ENCODE data around the gene SPR. TPM values are rescaled to one million over a fixed set of nuclear protein-coding genes. Genes with fewer than 3 reads are reported as not detected.

The SPR gene
- total and polyA plus RNA-seq, 2 donors (not counting 1 experiment from before 2014, with no cell fraction given) = not detected

DNA sequence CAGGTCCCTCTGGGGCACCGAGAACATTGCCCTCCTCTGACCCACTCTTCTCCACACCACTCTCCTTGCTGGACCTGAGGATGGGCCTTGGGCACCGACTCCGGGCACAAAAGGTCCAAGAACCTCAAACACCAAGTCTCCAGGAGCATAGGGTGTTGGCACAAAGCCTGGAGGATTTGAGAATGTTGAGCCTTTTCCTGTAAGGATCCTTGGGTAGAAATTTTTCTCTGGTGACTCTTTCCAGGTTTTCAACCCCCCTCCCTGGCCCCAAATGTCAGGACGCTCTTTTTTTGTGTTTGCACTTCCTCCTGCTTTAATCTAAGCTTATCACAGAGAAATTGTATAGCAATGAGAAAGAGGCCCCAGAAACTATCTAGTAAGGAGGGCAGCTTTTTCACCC, 9.2 kb downstream of the SPR start:
- ChIA-PET POLR2A (no interaction called here), CTCF (interaction anchor here (0.6 to 1.1 kb wide), 3 partner anchors 11 to 267 kb away, joined by 3 to 4 read pairs (median 4); no protein-coding TSS in a partner anchor)
- no peak overlapping the region for H3K27ac ChIP-seq (ENCODE audit: low read length in 2 of 2)
- no peaks in the 10 kb centered on the region for H3K4me1 ChIP-seq (ENCODE audit: control insufficient read depth in 2 of 2, insufficient read depth in 2 of 2, low read length in 2 of 2)
- intact Hi-C loops (cut with micrococcal nuclease) = no loop called here
- H3K27me3 ChIP-seq (replicated peaks in 1 of 4; ENCODE audit: control extremely low read depth in 1 of 4, control insufficient read depth in 3 of 4, insufficient read depth in 4 of 4, low read length in 3 of 4) = peaks cover 0 to 62% (median 13%) of the 10 kb centered on the region in 4 experiments
- DNase-seq = no peak
- no peak for TF ChIP-seq EZH2 (IDR thresholded peaks at IDR 0.05; ENCODE audit: borderline replicate concordance, insufficient read depth, low read depth, low read length, poor library complexity, severe bottlenecking)
- TF ChIP-seq, protein P1, sequence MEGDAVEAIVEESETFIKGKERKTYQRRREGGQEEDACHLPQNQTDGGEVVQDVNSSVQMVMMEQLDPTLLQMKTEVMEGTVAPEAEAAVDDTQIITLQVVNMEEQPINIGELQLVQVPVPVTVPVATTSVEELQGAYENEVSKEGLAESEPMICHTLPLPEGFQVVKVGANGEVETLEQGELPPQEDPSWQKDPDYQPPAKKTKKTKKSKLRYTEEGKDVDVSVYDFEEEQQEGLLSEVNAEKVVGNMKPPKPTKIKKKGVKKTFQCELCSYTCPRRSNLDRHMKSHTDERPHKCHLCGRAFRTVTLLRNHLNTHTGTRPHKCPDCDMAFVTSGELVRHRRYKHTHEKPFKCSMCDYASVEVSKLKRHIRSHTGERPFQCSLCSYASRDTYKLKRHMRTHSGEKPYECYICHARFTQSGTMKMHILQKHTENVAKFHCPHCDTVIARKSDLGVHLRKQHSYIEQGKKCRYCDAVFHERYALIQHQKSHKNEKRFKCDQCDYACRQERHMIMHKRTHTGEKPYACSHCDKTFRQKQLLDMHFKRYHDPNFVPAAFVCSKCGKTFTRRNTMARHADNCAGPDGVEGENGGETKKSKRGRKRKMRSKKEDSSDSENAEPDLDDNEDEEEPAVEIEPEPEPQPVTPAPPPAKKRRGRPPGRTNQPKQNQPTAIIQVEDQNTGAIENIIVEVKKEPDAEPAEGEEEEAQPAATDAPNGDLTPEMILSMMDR (IDR thresholded peaks at IDR 0.05) = no peak
- WGBS (ENCODE audit: insufficient coverage) = 56% methylated on average over 1 of the region's 4 CpGs
- H3K9me3 ChIP-seq (ENCODE audit: control extremely low read depth in 1 of 3, control insufficient read depth in 2 of 3, insufficient read depth in 1 of 3, low read length in 2 of 3) = peaks cover 0 to 6% (median 0%) of the 10 kb centered on the region in 3 donors
- no peak overlapping the region for H3K9ac ChIP-seq (ENCODE audit: low read length)
- no peaks in the 10 kb centered on the region for H3K9me3 Mint-ChIP-seq (ENCODE audit: insufficient read depth)
- H3K4me3 ChIP-seq (ENCODE audit: control extremely low read depth in 1 of 5, extremely low read depth in 1 of 5, insufficient read depth in 1 of 5, low read depth in 2 of 5, low read length in 4 of 5) = no peak overlapping the region
- ATAC-seq (ENCODE audit: low read depth) = no peak
- H4K20me1 ChIP-seq (ENCODE audit: control insufficient read depth, insufficient read depth, low read length, poor library complexity, severe bottlenecking) = no peaks in the 10 kb centered on the region
- peaks cover 54% of the 10 kb centered on the region for H3K27me3 Mint-ChIP-seq
- no peak overlapping the region for H3K4me2 ChIP-seq (replicated peaks; ENCODE audit: low read depth, low read length, poor library complexity, severe bottlenecking)
- no peak overlapping the region for H2AFZ ChIP-seq (ENCODE audit: insufficient read depth, low read depth, low read length, poor library complexity, severe bottlenecking)
- H3K4me3 Mint-ChIP-seq = no peak overlapping the region
- no peaks in the 10 kb centered on the region for H3K36me3 ChIP-seq (replicated peaks in 1 of 2; ENCODE audit: control extremely low read depth in 1 of 2, control insufficient read depth in 1 of 2, extremely low read depth in 1 of 2, insufficient read depth in 2 of 2, low read length in 1 of 2)
- no peaks in the 10 kb centered on the region for H3K4me1 Mint-ChIP-seq
- no peaks in the 10 kb centered on the region for H3K79me2 ChIP-seq (ENCODE audit: control insufficient read depth, insufficient read depth, low read length)
- no peak overlapping the region for H3K27ac Mint-ChIP-seq

DNA sequence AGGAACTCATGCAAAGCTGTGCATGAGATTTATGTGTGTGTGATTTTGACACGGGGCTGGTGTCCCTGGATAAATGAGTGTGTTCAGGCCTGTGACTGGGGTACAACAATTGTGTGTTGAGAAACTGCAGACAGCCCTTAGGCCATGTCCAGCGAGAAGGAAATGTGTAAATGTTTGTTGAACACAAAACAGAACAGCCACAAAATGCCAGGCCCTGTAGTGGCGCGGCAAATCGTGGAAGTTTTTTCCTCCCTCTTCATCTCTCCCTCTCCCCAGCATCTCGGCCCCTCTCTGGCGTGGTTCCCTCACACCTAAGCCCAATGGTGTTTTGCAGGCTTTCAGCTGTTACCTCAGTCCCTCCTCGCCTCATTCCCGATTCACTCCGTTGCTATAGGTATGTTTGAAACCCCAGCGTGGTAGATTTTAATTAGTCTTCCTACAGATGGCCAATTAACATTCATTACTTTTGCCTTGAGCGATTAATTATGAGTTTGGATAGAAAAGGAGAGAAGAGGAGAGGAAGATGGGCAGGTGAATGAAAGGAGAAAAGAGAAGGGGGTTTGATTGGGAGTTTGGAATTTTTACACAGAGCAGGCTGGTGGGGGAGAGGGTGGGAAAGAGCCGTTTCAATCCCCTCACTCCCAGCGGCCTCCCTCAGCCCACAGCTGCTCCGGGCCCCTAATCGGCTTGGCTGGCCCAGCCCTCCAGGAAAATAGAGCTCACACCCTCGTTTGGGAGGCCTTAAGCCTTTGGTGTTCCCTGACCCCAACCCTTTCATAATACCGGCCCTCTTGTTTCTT, 10.8 kb downstream of the SPR start:
- H3K27me3 ChIP-seq (replicated peaks in 1 of 4; ENCODE audit: control extremely low read depth in 1 of 4, control insufficient read depth in 3 of 4, insufficient read depth in 4 of 4, low read length in 3 of 4) = peaks cover 0 to 54% (median 14%) of the 10 kb centered on the region in 4 experiments
- H3K36me3 ChIP-seq (replicated peaks in 1 of 2; ENCODE audit: control extremely low read depth in 1 of 2, control insufficient read depth in 1 of 2, extremely low read depth in 1 of 2, insufficient read depth in 2 of 2, low read length in 1 of 2) = no peaks in the 10 kb centered on the region
- DNase-seq (no peak), ATAC-seq (ENCODE audit: low read depth) (no peak)
- H2AFZ ChIP-seq (ENCODE audit: insufficient read depth, low read depth, low read length, poor library complexity, severe bottlenecking) = no peak overlapping the region
- no peaks in the 10 kb centered on the region for H3K79me2 ChIP-seq (ENCODE audit: control insufficient read depth, insufficient read depth, low read length)
- TF ChIP-seq, protein P1 (IDR thresholded peaks at IDR 0.05) = no peak
- no peak for TF ChIP-seq EZH2 (IDR thresholded peaks at IDR 0.05; ENCODE audit: borderline replicate concordance, insufficient read depth, low read depth, low read length, poor library complexity, severe bottlenecking)
- H4K20me1 ChIP-seq (ENCODE audit: control insufficient read depth, insufficient read depth, low read length, poor library complexity, severe bottlenecking) = no peaks in the 10 kb centered on the region
- H3K27me3 Mint-ChIP-seq = peaks cover 60% of the 10 kb centered on the region
- intact Hi-C loops (cut with micrococcal nuclease) = no loop called here
- 70% methylated on average over 7 of the region's 18 CpGs for WGBS (ENCODE audit: insufficient coverage)
- ChIA-PET CTCF (no interaction called here), POLR2A (no interaction called here)
- no peak overlapping the region for H3K4me3 Mint-ChIP-seq
- no peak overlapping the region for H3K9ac ChIP-seq (ENCODE audit: low read length)
- H3K4me2 ChIP-seq (replicated peaks; ENCODE audit: low read depth, low read length, poor library complexity, severe bottlenecking) = no peak overlapping the region
- no peak overlapping the region for H3K4me3 ChIP-seq (ENCODE audit: control extremely low read depth in 1 of 5, extremely low read depth in 1 of 5, insufficient read depth in 1 of 5, low read depth in 2 of 5, low read length in 4 of 5)
- no peaks in the 10 kb centered on the region for H3K4me1 Mint-ChIP-seq
- H3K9me3 Mint-ChIP-seq (ENCODE audit: insufficient read depth) = no peaks in the 10 kb centered on the region
- no peak overlapping the region for H3K27ac ChIP-seq (ENCODE audit: low read length in 2 of 2)
- peaks cover 0 to 3% (median 0%) of the 10 kb centered on the region in 3 donors for H3K9me3 ChIP-seq (ENCODE audit: control extremely low read depth in 1 of 3, control insufficient read depth in 2 of 3, insufficient read depth in 1 of 3, low read length in 2 of 3)
- H3K4me1 ChIP-seq (ENCODE audit: control insufficient read depth in 2 of 2, insufficient read depth in 2 of 2, low read length in 2 of 2) = no peaks in the 10 kb centered on the region
- no peak overlapping the region for H3K27ac Mint-ChIP-seq

Data from B cell (primary cell).